GM12864 (cell line): ENCODE results near the gene C12orf76.
A peak's percentile ranks its signal among the peaks of the same experiment; 100 is the strongest.
"Not testable (repeated sequence)": the region's sequence is repeated elsewhere in the genome, so short reads cannot be mapped to it uniquely, and the experiment has no call there.

Source experiments
- DNase-seq: peaks from one replicate; pipeline ENCODE4 v3.0.0-alpha.2; 2011; ENCODE audit warnings: low read depth
- H3K4me3 ChIP-seq: 2 replicates; pipeline ENCODE4 v1.5.1; 2011; ENCODE audit warnings: mild to moderate bottlenecking, low read depth, low read length, control low read depth
- CTCF ChIP-seq: IDR thresholded peaks from 2 replicates; pipeline ENCODE4 v1.5.1; 2011; ENCODE audit warnings: low read depth, mild to moderate bottlenecking, moderate library complexity, low read length, control low read depth, inconsistent platforms; ENCODE audit errors: missing control alignments

The C12orf76 gene

GRCh38 chr12:110062241-110062640, 13.9 kb upstream of the C12orf76 start:
- TF ChIP-seq CTCF = no peak
- DNase-seq = no peak
- H3K4me3 ChIP-seq = no peak overlapping the region

- DNase-seq = no peak
- no peak overlapping the region for H3K4me3 ChIP-seq
- TF ChIP-seq CTCF = no peak
These were observed 11.3 kb upstream of the C12orf76 start for GRCh38 chr12:110059651-110060000.

GRCh38 chr12:110058875-110059615, 10.7 kb upstream of the C12orf76 start:
- no peak for DNase-seq
- no peak overlapping the region for H3K4me3 ChIP-seq
- TF ChIP-seq CTCF = no peak

- not testable (repeated sequence) for H3K4me3 ChIP-seq, DNase-seq
These were observed 8.3 kb upstream of the C12orf76 start for GRCh38 chr12:110056643-110057042.

- H3K4me3 ChIP-seq, DNase-seq: not testable (repeated sequence)
These were observed 7.3 kb upstream of the C12orf76 start for GRCh38 chr12:110055375-110056352.

- H3K4me3 ChIP-seq = no peak overlapping the region
- TF ChIP-seq CTCF = no peak
- DNase-seq = no peak
These were observed 2.6 kb upstream of the C12orf76 start for GRCh38 chr12:110050927-110051326.

- DNase-seq, H3K4me3 ChIP-seq: not testable (repeated sequence)
These were observed 1.3 kb upstream of the C12orf76 start for GRCh38 chr12:110049666-110050065.

- peak overlapping the region; percentile 84 for H3K4me3 ChIP-seq
- DNase-seq = not testable (repeated sequence)
These were observed 712 bp upstream of the C12orf76 start for GRCh38 chr12:110049034-110049433.

GRCh38 chr12:110047297-110047940, 903 bp downstream of the C12orf76 start:
- H3K4me3 ChIP-seq = peak overlapping the region; percentile 84
- DNase-seq = no peak
- no peak for TF ChIP-seq CTCF
